ENCODE measurements around the gene AHCYL2.

AHCYL2 gene

DNA sequence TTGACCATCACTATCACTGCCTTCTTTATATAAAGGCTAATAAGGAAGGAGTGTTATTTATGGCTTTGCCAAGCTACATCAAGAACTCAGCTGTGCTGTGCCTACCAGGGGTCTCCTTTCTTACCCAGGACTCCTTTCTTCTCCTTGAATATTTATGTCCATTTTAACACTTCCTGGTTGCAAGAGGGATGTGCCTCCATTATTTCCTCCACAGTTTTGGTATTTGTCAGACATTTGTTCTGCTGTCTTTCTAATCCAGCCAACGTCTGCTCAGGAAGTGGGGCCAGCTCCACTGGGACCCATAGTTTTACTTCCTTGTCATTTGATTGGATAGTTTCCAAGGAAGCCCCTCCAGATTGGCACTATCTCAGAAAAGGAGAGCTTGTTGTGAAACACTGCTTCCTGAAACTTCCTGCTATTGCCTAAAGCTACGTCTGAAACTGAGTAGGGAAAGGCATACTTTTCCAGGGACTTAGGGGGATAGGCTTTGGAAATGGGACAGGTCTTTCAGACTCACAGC is 202.8 kb downstream of the AHCYL2 start:
- H3K9ac ChIP-seq (ENCODE audit: low read depth, low read length, poor library complexity, severe bottlenecking), result no peak overlapping the region
- H4K20me1 ChIP-seq (ENCODE audit: insufficient read depth, low read length, poor library complexity, severe bottlenecking), result no peaks in the 10 kb centered on the region
- peaks cover 19% of the 10 kb centered on the region for H3K4me1 ChIP-seq (ENCODE audit: insufficient read depth, low read length, poor library complexity, severe bottlenecking)
- H3K4me2 ChIP-seq (ENCODE audit: low read depth, low read length, poor library complexity, severe bottlenecking), result no peak overlapping the region
- H3K36me3 ChIP-seq (ENCODE audit: insufficient read depth, low read length), result no peaks in the 10 kb centered on the region
- H3K79me2 ChIP-seq (ENCODE audit: insufficient read depth, low read length), result no peaks in the 10 kb centered on the region
- H3K9me3 ChIP-seq (ENCODE audit: insufficient read depth, low read depth, low read length), result no peaks in the 10 kb centered on the region
- no peak overlapping the region for H2AFZ ChIP-seq (ENCODE audit: low read length)
- TF ChIP-seq, protein P1, sequence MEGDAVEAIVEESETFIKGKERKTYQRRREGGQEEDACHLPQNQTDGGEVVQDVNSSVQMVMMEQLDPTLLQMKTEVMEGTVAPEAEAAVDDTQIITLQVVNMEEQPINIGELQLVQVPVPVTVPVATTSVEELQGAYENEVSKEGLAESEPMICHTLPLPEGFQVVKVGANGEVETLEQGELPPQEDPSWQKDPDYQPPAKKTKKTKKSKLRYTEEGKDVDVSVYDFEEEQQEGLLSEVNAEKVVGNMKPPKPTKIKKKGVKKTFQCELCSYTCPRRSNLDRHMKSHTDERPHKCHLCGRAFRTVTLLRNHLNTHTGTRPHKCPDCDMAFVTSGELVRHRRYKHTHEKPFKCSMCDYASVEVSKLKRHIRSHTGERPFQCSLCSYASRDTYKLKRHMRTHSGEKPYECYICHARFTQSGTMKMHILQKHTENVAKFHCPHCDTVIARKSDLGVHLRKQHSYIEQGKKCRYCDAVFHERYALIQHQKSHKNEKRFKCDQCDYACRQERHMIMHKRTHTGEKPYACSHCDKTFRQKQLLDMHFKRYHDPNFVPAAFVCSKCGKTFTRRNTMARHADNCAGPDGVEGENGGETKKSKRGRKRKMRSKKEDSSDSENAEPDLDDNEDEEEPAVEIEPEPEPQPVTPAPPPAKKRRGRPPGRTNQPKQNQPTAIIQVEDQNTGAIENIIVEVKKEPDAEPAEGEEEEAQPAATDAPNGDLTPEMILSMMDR (conservative IDR thresholded peaks at IDR 0.05; ENCODE audit: low read length), result no peak
- TF ChIP-seq EZH2phosphoT487 (IDR thresholded peaks at IDR 0.05; ENCODE audit: borderline replicate concordance), result no peak
- no peaks in the 10 kb centered on the region for H3K9me2 ChIP-seq (replicated peaks; ENCODE audit: low read depth, low read length)
- no peaks in the 10 kb centered on the region for H3K27me3 ChIP-seq (ENCODE audit: insufficient read depth, low read length, poor library complexity, severe bottlenecking)
- no peaks in the 10 kb centered on the region for H3F3A ChIP-seq (ENCODE audit: low read depth)
- H3K4me3 ChIP-seq (ENCODE audit: low read length, poor library complexity, severe bottlenecking), result no peak overlapping the region

DNA sequence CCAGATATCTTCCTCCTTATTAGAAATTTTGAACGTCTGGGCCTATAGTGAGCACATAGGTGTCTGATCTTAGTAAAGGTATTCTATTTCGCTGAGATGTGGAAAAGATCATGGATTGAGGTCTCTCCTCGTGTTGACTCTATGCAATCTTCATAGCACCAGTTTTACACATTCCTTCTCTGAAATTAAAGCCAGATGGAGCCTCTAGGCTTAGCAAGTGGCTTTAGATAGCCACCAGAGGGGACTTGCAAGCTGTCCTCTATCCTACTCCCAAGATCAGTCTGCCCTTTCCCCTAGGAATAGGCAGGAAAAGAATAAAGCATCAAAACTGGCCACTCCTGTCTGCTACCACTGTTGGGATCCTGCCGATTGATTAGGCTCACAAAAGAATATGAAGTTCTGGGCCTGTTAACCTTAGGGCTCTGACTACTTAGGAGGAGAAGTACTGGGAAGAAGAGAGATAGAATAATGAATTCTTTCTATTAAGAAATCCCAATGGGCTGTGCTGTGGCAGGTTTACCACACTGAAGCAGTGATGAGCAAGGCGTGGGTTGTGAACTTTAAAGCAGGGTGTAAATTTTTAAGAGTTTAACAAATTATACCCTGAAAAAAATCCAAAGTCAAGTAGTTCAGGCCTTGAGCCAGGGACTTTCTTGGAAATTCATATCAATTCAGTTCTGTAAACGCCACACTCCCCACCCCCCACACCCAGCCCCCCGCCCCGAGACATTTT is 207.2 kb downstream of the AHCYL2 start:
- Histone ChIP-seq H2AFZ (ENCODE audit: low read length) (no peak overlapping the region), H4K20me1 (ENCODE audit: insufficient read depth, low read length, poor library complexity, severe bottlenecking) (no peaks in the 10 kb centered on the region), H3K9me3 (ENCODE audit: insufficient read depth, low read depth, low read length) (no peaks in the 10 kb centered on the region)

DNA sequence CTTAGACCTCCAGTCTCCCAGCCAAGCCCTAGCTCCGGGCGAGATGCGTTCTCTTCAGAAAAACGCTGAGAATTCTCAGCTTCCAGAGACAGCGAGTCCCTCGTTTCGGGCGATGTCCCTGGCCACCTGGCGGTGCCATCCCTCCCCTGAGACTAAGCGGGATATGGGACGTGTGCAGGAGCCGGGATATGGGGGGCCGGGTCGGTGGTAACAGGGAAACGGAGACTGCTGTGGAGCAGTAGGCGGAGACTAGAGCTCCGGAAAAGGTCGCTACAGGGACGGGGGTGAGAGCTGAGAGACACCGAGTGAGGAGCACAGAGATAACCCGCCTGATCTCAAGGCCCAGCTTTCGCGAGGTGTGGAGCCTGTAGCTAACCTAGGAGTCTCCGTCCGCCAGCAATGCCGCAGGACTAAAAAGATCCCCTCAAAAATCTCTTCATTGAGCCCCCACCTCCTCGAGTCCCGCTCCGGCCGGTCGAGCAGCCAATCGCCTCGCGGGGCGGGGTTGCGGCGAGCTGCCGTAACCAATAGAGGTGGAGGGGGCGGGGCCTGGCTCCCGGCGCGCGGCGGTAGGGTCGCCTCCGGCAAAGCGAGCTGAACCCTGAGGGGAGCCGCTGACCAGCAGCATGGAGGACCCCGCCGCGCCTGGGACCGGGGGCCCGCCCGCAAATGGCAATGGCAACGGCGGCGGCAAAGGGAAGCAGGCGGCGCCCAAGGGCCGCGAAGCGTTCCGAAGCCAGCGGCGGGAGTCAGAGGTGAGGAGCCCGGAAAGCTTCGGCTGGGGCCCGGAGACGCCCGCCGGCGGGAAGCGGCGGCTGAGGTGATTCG is 209.2 kb downstream of the AHCYL2 start, which contains the start of gene STRIP2:
STRIP2 (plus strand) TSS at position 586 of the 828 bp plus-strand sequence; CDS start at position 627, 41 bp downstream.
- Histone ChIP-seq H3K9me2 (replicated peaks; ENCODE audit: low read depth, low read length) (no peaks in the 10 kb centered on the region), H3K9me3 (ENCODE audit: insufficient read depth, low read depth, low read length) (no peaks in the 10 kb centered on the region), H3K4me1 (ENCODE audit: insufficient read depth, low read length, poor library complexity, severe bottlenecking) (peaks cover 23% of the 10 kb centered on the region), H3K4me3 (ENCODE audit: low read length, poor library complexity, severe bottlenecking) (peak within 1 kb of the TSS; percentile 79), H4K20me1 (ENCODE audit: insufficient read depth, low read length, poor library complexity, severe bottlenecking) (no peaks in the 10 kb centered on the region), H3F3A (ENCODE audit: low read depth) (no peaks in the 10 kb centered on the region), H3K27me3 (ENCODE audit: insufficient read depth, low read length, poor library complexity, severe bottlenecking) (peaks cover 5% of the 10 kb centered on the region), H3K9ac (ENCODE audit: low read depth, low read length, poor library complexity, severe bottlenecking) (peak within 1 kb of the TSS; percentile 79), H3K4me2 (ENCODE audit: low read depth, low read length, poor library complexity, severe bottlenecking) (peak within 1 kb of the TSS; percentile 92), H2AFZ (ENCODE audit: low read length) (peak within 1 kb of the TSS; percentile 97), H3K36me3 (ENCODE audit: insufficient read depth, low read length) (no peaks in the 10 kb centered on the region), H3K79me2 (ENCODE audit: insufficient read depth, low read length) (no peaks in the 10 kb centered on the region)
- TF ChIP-seq, protein P1 (conservative IDR thresholded peaks at IDR 0.05; ENCODE audit: low read length), result 0 out of 2 replicates have a peak, but pooled peaks have one; percentile 24
- TF ChIP-seq EZH2phosphoT487 (IDR thresholded peaks at IDR 0.05; ENCODE audit: borderline replicate concordance), result no peak

More for the DNA sequence above, 207.2 kb downstream of the AHCYL2 start:
- Histone ChIP-seq H3K36me3 (ENCODE audit: insufficient read depth, low read length) (no peaks in the 10 kb centered on the region), H3F3A (ENCODE audit: low read depth) (no peaks in the 10 kb centered on the region), H3K27me3 (ENCODE audit: insufficient read depth, low read length, poor library complexity, severe bottlenecking) (peaks cover 5% of the 10 kb centered on the region), H3K9me2 (replicated peaks; ENCODE audit: low read depth, low read length) (no peaks in the 10 kb centered on the region), H3K4me1 (ENCODE audit: insufficient read depth, low read length, poor library complexity, severe bottlenecking) (peaks cover 24% of the 10 kb centered on the region), H3K79me2 (ENCODE audit: insufficient read depth, low read length) (no peaks in the 10 kb centered on the region), H3K4me3 (ENCODE audit: low read length, poor library complexity, severe bottlenecking) (no peak overlapping the region), H3K9ac (ENCODE audit: low read depth, low read length, poor library complexity, severe bottlenecking) (no peak overlapping the region), H3K4me2 (ENCODE audit: low read depth, low read length, poor library complexity, severe bottlenecking) (no peak overlapping the region)
- no peak for TF ChIP-seq EZH2phosphoT487 (IDR thresholded peaks at IDR 0.05; ENCODE audit: borderline replicate concordance)
- TF ChIP-seq, protein P1 (conservative IDR thresholded peaks at IDR 0.05; ENCODE audit: low read length), result no peak

Data from Loucy (cell line).